Activated CD8-positive, alpha-beta T cell treated with anti-CD3 and anti-CD28 coated beads, Interleukin-2, amount 10 ng/mL, durations not matched to agents 7 days and 5 days (primary cell): ENCODE measurements around the gene SLC37A2. TPM values are rescaled to one million over a fixed set of nuclear protein-coding genes. Genes with fewer than 3 reads are reported as not detected.
A peak's percentile ranks its signal among the peaks of the same experiment; 100 is the strongest.

Experiments used
- ATAC-seq: fragments of 150-1000 bp; cut with Tn5 transposase; one replicate; pipeline ENCODE4 v1.10.0; 2021; ENCODE audit warnings: moderate library complexity
- CTCF ChIA-PET: fragments of 350-600 bp; sonication (Branson Sonifier 250); formaldehyde crosslinking; loops from one replicate; lab custom pipeline; 2021; ENCODE audit warnings: antibody characterized with exemption; lab: Charles Lee
- POLR2A ChIA-PET: fragments of 350-600 bp; sonication (Branson Sonifier 250); formaldehyde crosslinking; loops from one replicate; lab custom pipeline; 2021; ENCODE audit warnings: antibody characterized with exemption; lab: Charles Lee
- DNase-seq: peaks from one replicate; pipeline ENCODE4 v3.0.0-alpha.2; 2020
- H3K27ac Mint-ChIP-seq: one replicate; pipeline ENCODE4 v1.8.0; 2021; ENCODE audit warnings: mild to moderate bottlenecking, mixed read lengths
- H3K27me3 Mint-ChIP-seq: one replicate; pipeline ENCODE4 v1.8.0; 2021; ENCODE audit warnings: low read depth, mixed read lengths
- H3K36me3 Mint-ChIP-seq: one replicate; pipeline ENCODE4 v1.8.0; 2021; ENCODE audit warnings: low read depth, mixed read lengths
- H3K4me1 Mint-ChIP-seq: one replicate; pipeline ENCODE4 v1.8.0; 2021; ENCODE audit warnings: low read depth, mixed read lengths
- H3K4me3 Mint-ChIP-seq: one replicate; pipeline ENCODE4 v1.8.0; 2021; ENCODE audit warnings: mild to moderate bottlenecking, mixed read lengths
- H3K9me3 Mint-ChIP-seq: one replicate; pipeline ENCODE4 v1.8.0; 2022; ENCODE audit warnings: mixed read lengths; ENCODE audit not compliant: insufficient read depth
- total RNA-seq, 2 experiments: library from RNA; stranded (reverse); gene quantifications; one replicate each; pipeline ENCODE4 v1.2.3, GENCODE V29; 2021

SLC37A2 gene
- total RNA-seq, 2 experiments from 2014 or later = 0.61 to 0.68 TPM

GRCh38 chr11:125094731-125095130, 31.6 kb downstream of the SLC37A2 start:
- Mint-ChIP-seq H3K36me3 (peaks cover 13% of the 10 kb centered on the region), H3K9me3 (no peaks in the 10 kb centered on the region), H3K27ac (no peak overlapping the region)

DNA sequence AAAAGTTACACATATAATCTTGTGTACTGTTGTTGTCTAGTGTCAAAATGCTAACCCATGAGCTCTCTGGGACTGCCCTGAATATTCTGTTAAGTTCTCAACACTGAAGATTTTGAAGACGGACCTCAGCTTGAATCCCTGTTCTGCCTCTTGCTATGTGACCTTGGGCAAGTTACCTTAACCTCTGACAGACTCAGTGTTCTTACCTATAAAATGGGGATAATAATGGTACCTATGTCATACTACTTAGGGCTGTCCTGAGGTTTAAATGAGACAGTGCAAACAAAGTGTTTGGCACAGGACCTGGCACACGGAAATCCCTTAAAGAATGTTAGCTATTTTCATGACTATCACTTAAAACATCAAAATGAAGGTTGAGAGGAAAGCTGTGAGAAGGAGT, 37.0 kb downstream of the SLC37A2 start:
- Mint-ChIP-seq H3K9me3 (no peaks in the 10 kb centered on the region), H3K4me1 (no peaks in the 10 kb centered on the region)
- POLR2A ChIA-PET = no interaction called here

More at GRCh38 chr11:125094731-125095130, 31.6 kb downstream of the SLC37A2 start:
- Mint-ChIP-seq H3K27me3 (no peaks in the 10 kb centered on the region), H3K4me1 (peaks cover 5% of the 10 kb centered on the region), H3K4me3 (no peak overlapping the region)
- DNase-seq (no peak), ATAC-seq (no peak)
- POLR2A ChIA-PET = no interaction called here
- CTCF ChIA-PET = interaction anchor here (2.5 kb wide), 1 partner anchor 17 kb away, joined by 7 read pairs; the partner anchor contains the start of gene TMEM218

DNA sequence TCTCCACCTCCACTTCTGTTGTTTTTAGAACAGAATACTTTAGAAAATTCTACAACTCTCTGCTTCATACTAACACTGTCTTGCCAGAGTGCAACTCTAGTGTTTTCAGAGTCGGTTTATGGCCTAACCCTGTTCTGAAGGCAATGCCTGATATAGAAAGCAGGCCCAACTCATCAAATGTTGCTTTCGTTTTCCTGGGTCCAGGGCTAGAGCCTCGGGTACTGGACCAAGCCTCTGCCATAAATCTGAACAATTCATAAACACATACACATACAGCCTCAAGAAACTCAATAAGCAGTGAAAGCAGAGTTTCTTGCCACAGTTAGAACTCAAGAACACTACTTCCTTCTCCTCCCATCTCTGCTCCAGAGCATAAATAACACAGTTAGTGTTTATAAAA, 38.5 kb downstream of the SLC37A2 start:
- H3K4me1 Mint-ChIP-seq = no peaks in the 10 kb centered on the region
- H3K9me3 Mint-ChIP-seq = no peaks in the 10 kb centered on the region
- CTCF ChIA-PET = no interaction called here
- H3K27me3 Mint-ChIP-seq = no peaks in the 10 kb centered on the region
- H3K36me3 Mint-ChIP-seq = peaks cover 20% of the 10 kb centered on the region
- POLR2A ChIA-PET = no interaction called here
- no peak overlapping the region for H3K4me3 Mint-ChIP-seq
- H3K27ac Mint-ChIP-seq = no peak overlapping the region
- DNase-seq (no peak), ATAC-seq (no peak)

More for the DNA sequence above, 37.0 kb downstream of the SLC37A2 start:
- Mint-ChIP-seq H3K4me3 (no peak overlapping the region), H3K27me3 (no peaks in the 10 kb centered on the region), H3K27ac (no peak overlapping the region), H3K36me3 (peaks cover 25% of the 10 kb centered on the region)
- ATAC-seq (no peak), DNase-seq (no peak)
- CTCF ChIA-PET = interaction anchor here (0.6 to 1.3 kb wide), 3 partner anchors 9 to 603 kb away, joined by 3 to 4 read pairs (median 3); no protein-coding TSS in a partner anchor

GRCh38 chr11:125102025-125102424, 38.9 kb downstream of the SLC37A2 start:
- no peak overlapping the region for H3K4me3 Mint-ChIP-seq
- H3K4me1 Mint-ChIP-seq = no peaks in the 10 kb centered on the region
- no peaks in the 10 kb centered on the region for H3K27me3 Mint-ChIP-seq
- CTCF ChIA-PET = interaction anchor here (0.7 kb wide), 1 partner anchor 244 kb away, joined by 3 read pairs; no protein-coding TSS in a partner anchor
- no peak overlapping the region for H3K27ac Mint-ChIP-seq
- peaks cover 21% of the 10 kb centered on the region for H3K36me3 Mint-ChIP-seq
- ATAC-seq (no peak), DNase-seq (no peak)
- H3K9me3 Mint-ChIP-seq = no peaks in the 10 kb centered on the region
- POLR2A ChIA-PET = no interaction called here

- POLR2A ChIA-PET = no interaction called here
- CTCF ChIA-PET = interaction anchor here (0.7 kb wide), 1 partner anchor 243 kb away, joined by 3 read pairs; no protein-coding TSS in a partner anchor
- peaks cover 20% of the 10 kb centered on the region for H3K36me3 Mint-ChIP-seq
These were observed 39.4 kb downstream of the SLC37A2 start for GRCh38 chr11:125102510-125102909.

GRCh38 chr11:125105926-125106325, 42.8 kb downstream of the SLC37A2 start:
- Mint-ChIP-seq H3K4me3 (no peak overlapping the region), H3K27me3 (no peaks in the 10 kb centered on the region), H3K36me3 (peaks cover 9% of the 10 kb centered on the region), H3K4me1 (peaks cover 7% of the 10 kb centered on the region), H3K9me3 (no peaks in the 10 kb centered on the region), H3K27ac (no peak overlapping the region)
- ATAC-seq (no peak), DNase-seq (no peak)
- ChIA-PET CTCF (interaction anchor here (1.2 to 3.6 kb wide), 4 partner anchors 12 to 34 kb away, joined by 3 to 14 read pairs (median 10); no protein-coding TSS in a partner anchor), POLR2A (interaction anchor here (0.9 to 1.1 kb wide), 2 partner anchors 8 to 15 kb away, joined by 3 to 4 read pairs; no protein-coding TSS in a partner anchor)

More at GRCh38 chr11:125102510-125102909, 39.4 kb downstream of the SLC37A2 start:
- Mint-ChIP-seq H3K27me3 (no peaks in the 10 kb centered on the region), H3K9me3 (no peaks in the 10 kb centered on the region), H3K27ac (no peak overlapping the region), H3K4me3 (no peak overlapping the region), H3K4me1 (no peaks in the 10 kb centered on the region)
- ATAC-seq = no peak
- DNase-seq = no peak

GRCh38 chr11:125108469-125108868, 45.4 kb downstream of the SLC37A2 start:
- H3K27ac Mint-ChIP-seq = no peak overlapping the region
- H3K9me3 Mint-ChIP-seq = no peaks in the 10 kb centered on the region
- ChIA-PET CTCF (no interaction called here), POLR2A (no interaction called here)
- peaks cover 6% of the 10 kb centered on the region for H3K36me3 Mint-ChIP-seq
- ATAC-seq = no peak
- no peak for DNase-seq
- no peak overlapping the region for H3K4me3 Mint-ChIP-seq
- H3K27me3 Mint-ChIP-seq = no peaks in the 10 kb centered on the region
- H3K4me1 Mint-ChIP-seq = peaks cover 18% of the 10 kb centered on the region

- peaks cover under 1% of the 10 kb centered on the region for H3K27me3 Mint-ChIP-seq
- peaks cover 6% of the 10 kb centered on the region for H3K36me3 Mint-ChIP-seq
- peak overlapping the region; percentile 93 for H3K4me3 Mint-ChIP-seq
- peak overlapping the region; percentile 18 for H3K27ac Mint-ChIP-seq
- CTCF ChIA-PET = interaction anchor here (1.1 to 5.1 kb wide), 10 partner anchors 10 to 311 kb away, joined by 3 to 54 read pairs (median 5); partner anchors contain the start of gene CCDC15
- DNase-seq (no peak), ATAC-seq (no peak)
- no peaks in the 10 kb centered on the region for H3K9me3 Mint-ChIP-seq
- POLR2A ChIA-PET = interaction anchor here (1.4 to 1.9 kb wide), 2 partner anchors 20 to 157 kb away, joined by 5 to 6 read pairs; partner anchors contain the start of gene CCDC15
- peaks cover 18% of the 10 kb centered on the region for H3K4me1 Mint-ChIP-seq
These were observed 47.4 kb downstream of the SLC37A2 start for GRCh38 chr11:125110506-125110905.

DNA sequence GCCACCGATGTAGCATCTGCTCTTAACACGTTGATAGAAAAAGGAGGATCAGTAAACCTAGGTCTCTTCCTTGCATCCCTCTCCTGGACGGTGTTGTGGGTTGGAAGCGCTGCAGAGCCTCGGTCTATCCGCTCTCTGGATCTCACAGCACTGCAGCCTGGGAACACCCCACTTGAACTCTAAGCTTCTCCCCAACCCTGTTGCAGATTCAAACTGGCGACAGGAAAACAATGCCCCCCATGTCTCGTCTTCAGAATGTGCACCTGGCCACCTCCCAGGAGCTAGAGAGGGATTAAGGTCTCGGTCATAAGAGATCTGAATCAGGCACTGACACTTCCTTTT, 47.9 kb downstream of the SLC37A2 start:
- peaks cover 6% of the 10 kb centered on the region for H3K36me3 Mint-ChIP-seq
- no peaks in the 10 kb centered on the region for H3K9me3 Mint-ChIP-seq
- DNase-seq = peak; percentile 35
- ATAC-seq = no peak
- POLR2A ChIA-PET = interaction anchor here (1.4 to 1.9 kb wide), 2 partner anchors 21 to 157 kb away, joined by 5 to 6 read pairs; partner anchors contain the start of gene CCDC15
- peaks cover 2% of the 10 kb centered on the region for H3K27me3 Mint-ChIP-seq
- H3K27ac Mint-ChIP-seq = peak overlapping the region; percentile 94
- CTCF ChIA-PET = interaction anchor here (1.1 to 5.1 kb wide), 10 partner anchors 11 to 312 kb away, joined by 3 to 54 read pairs (median 6); partner anchors contain the start of gene CCDC15
- H3K4me1 Mint-ChIP-seq = peaks cover 18% of the 10 kb centered on the region
- peak overlapping the region; percentile 93 for H3K4me3 Mint-ChIP-seq

DNA sequence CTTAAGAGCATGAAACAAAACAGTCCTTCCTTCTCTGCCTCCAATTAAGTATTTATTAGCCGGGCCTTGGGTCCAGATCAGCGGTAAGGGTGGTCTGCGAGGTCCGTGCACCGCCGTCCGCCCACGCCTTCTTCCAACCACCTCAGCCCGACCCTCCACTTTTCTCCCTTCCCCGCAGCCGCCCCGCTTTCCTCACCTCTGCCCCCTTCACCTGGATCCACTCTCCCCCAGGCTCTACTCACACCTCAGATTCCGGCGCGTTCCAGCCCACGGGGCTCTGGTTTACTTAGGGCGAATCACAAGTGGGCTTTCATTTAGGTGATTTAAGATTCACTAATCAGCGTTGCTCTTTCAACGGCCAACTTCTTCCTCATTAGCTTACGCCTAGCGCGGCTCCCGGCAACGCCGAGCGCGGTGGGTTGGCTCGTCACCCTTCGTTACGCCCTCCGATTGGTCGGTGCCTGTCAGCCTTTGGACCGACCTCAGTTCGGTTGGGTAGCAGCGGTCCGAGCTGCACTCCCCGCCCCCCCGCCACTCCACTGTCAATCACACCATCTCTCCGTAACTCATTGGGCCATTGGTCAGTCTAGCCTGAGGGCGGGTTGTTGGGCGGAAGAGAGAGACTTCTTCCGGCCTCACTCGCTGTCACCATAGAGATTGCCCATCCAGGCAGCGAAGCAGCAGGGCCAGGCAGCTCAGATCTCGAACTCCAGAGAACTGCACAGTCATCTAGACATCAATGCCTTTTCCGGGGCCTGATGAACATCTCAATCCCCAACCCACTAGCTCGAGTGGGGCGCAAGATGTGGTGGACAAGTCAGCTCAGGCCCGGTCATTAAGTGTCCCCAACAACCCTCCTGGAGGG, 48.5 kb downstream of the SLC37A2 start, which contains the start of gene TMEM218:
Gene TMEM218, minus strand, starts transcription at position 284 of the 865 bp plus-strand sequence. CDS start 9,385 bp downstream, outside the sequence.
- DNase-seq (peak; percentile 99), ATAC-seq (peak; percentile 99)
- H3K9me3 Mint-ChIP-seq = no peaks in the 10 kb centered on the region
- CTCF ChIA-PET = interaction anchor here (0.7 to 5.1 kb wide), 11 partner anchors 13 to 313 kb away, joined by 3 to 54 read pairs (median 6); partner anchors contain the start of gene CCDC15
- H3K36me3 Mint-ChIP-seq = peaks cover 6% of the 10 kb centered on the region
- H3K4me1 Mint-ChIP-seq = peaks cover 18% of the 10 kb centered on the region
- peak within 1 kb of the TSS; percentile 93 for H3K4me3 Mint-ChIP-seq
- H3K27ac Mint-ChIP-seq = peak within 1 kb of the TSS; percentile 94
- peaks cover 4% of the 10 kb centered on the region for H3K27me3 Mint-ChIP-seq
- POLR2A ChIA-PET = interaction anchor here (1.3 to 1.4 kb wide), 2 partner anchors 21 to 158 kb away, joined by 3 to 5 read pairs; partner anchors contain the start of gene CCDC15

GRCh38 chr11:125112208-125112604, 49.1 kb downstream of the SLC37A2 start:
- DNase-seq (no peak), ATAC-seq (no peak)
- Mint-ChIP-seq H3K36me3 (peaks cover 3% of the 10 kb centered on the region), H3K27me3 (peaks cover 9% of the 10 kb centered on the region), H3K4me1 (peaks cover 18% of the 10 kb centered on the region), H3K4me3 (peak overlapping the region; percentile 93), H3K9me3 (no peaks in the 10 kb centered on the region), H3K27ac (peak overlapping the region; percentile 94)
- CTCF ChIA-PET = interaction anchor here (0.7 to 5.1 kb wide), 8 partner anchors 13 to 236 kb away, joined by 3 to 54 read pairs (median 8); partner anchors contain the start of gene CCDC15
- POLR2A ChIA-PET = interaction anchor here (1.3 kb wide), 1 partner anchor 158 kb away, joined by 3 read pairs; the partner anchor contains the start of gene CCDC15
